BJ (cell line): ENCODE measurements around the gene FCN1. TPM values are rescaled to one million over a fixed set of nuclear protein-coding genes. Genes with fewer than 3 reads are reported as not detected.

Experiments
- CTCF ChIA-PET: fragments of 350-600 bp; formaldehyde crosslinking; extraction: SDS; loops from one replicate; lab custom pipeline; 2021; ENCODE audit warnings: antibody characterized with exemption, inconsistent platforms; lab: Yijun Ruan, JAX
- POLR2A ChIA-PET: fragments of 300-600 bp; sonication (Branson Sonifier 250); formaldehyde crosslinking; extraction: SDS; loops from one replicate; lab custom pipeline; 2021; ENCODE audit warnings: antibody characterized with exemption; lab: Charles Lee
- DNase-seq: peaks from one replicate; pipeline ENCODE4 v3.0.0-alpha.2; 2011; ENCODE audit warnings: low read depth
- H3K27me3 ChIP-seq: 2 replicates; pipeline ENCODE4 v1.6.0; 2011; ENCODE audit warnings: low read length; ENCODE audit not compliant: control insufficient read depth, insufficient read depth
- H3K36me3 ChIP-seq: 2 replicates; pipeline ENCODE4 v1.5.1; 2011; ENCODE audit warnings: low read length; ENCODE audit not compliant: control insufficient read depth, insufficient read depth
- H3K4me3 ChIP-seq: 2 replicates; pipeline ENCODE4 v1.5.1; 2011; ENCODE audit warnings: low read depth, mild to moderate bottlenecking, control low read depth, low read length
- polyA plus RNA-seq: library from polyadenylated mRNA; depleted of rRNA; stranded (reverse); fragments of >200 nt; gene quantifications from 2 replicates; pipeline ENCODE4 v1.2.3, GENCODE V29; 2011
- TF ChIP-seq, protein P1 (sequence below): IDR thresholded peaks from 2 replicates; pipeline ENCODE4 v1.5.1; 2011; ENCODE audit warnings: low read depth, mild to moderate bottlenecking, control low read depth, inconsistent platforms, low read length, moderate library complexity; ENCODE audit not compliant: insufficient read depth

Gene FCN1
- polyA plus RNA-seq, 1 experiment, result not detected

DNA sequence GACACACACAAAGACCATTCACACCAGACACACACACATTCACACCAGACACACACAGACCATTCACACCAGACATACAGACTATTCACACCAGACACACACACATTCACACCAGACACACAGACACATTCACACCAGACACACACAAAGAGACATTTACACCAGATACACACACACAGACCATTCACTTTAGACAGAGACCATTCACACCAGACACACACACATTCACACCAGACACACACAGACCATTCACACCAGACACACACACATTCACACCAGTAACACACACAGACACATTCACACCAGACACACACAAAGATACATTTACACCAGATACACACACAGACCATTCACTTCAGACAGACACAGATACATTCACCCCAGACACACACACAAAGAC lies 29.0 kb upstream of the FCN1 start:
- no peaks in the 10 kb centered on the region; the same call in 1 of the 2 replicates for H3K27me3 ChIP-seq
- ChIA-PET POLR2A (no interaction called here), CTCF (interaction anchor here (0.9 kb wide), 1 partner anchor 12 kb away, joined by 3 read pairs; no protein-coding TSS in a partner anchor)
- H3K36me3 ChIP-seq, result no peaks in the 10 kb centered on the region
- no peak overlapping the region for H3K4me3 ChIP-seq
- no peak for DNase-seq
- TF ChIP-seq, protein P1, sequence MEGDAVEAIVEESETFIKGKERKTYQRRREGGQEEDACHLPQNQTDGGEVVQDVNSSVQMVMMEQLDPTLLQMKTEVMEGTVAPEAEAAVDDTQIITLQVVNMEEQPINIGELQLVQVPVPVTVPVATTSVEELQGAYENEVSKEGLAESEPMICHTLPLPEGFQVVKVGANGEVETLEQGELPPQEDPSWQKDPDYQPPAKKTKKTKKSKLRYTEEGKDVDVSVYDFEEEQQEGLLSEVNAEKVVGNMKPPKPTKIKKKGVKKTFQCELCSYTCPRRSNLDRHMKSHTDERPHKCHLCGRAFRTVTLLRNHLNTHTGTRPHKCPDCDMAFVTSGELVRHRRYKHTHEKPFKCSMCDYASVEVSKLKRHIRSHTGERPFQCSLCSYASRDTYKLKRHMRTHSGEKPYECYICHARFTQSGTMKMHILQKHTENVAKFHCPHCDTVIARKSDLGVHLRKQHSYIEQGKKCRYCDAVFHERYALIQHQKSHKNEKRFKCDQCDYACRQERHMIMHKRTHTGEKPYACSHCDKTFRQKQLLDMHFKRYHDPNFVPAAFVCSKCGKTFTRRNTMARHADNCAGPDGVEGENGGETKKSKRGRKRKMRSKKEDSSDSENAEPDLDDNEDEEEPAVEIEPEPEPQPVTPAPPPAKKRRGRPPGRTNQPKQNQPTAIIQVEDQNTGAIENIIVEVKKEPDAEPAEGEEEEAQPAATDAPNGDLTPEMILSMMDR, result no peak

DNA sequence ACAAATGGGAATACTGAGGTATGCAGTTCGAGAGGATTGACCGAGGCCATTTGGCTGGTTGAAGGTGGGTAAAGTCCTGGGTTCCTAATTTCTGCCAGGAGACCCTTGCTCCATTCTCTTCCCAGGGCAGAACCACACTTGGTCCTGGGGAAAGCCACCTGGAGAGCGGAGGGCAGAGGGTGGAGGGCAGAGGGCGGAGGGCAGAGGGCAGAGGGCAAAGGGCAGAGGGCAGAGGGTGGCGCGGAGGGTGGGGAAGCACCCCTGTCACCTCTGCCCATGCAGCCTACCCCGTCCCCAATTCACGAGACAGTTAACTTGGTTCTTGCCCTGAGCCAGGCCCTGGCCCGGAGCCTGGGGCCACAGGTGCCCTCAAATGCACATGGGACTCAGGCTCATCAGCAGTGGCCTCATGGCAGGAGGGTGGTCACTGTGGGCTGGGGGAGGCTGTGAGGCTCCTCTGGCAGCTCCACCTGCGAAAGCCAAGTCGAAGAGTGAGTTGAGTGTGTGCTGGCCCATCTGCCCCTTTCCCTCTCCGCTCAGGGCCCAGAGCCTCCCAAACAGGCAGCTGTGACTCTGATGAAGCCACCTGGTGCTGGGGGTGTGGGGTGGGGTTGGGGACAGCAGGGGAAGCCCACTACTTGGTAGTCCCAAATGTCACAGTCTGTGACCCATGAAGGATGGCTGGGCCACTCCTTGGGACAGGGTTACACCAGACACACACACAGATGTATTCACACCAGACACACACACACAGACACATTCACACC lies 28.0 kb upstream of the FCN1 start:
- H3K4me3 ChIP-seq, result no peak overlapping the region
- ChIA-PET CTCF (no interaction called here), POLR2A (no interaction called here)
- H3K36me3 ChIP-seq, result no peaks in the 10 kb centered on the region
- no peak for DNase-seq
- no peaks in the 10 kb centered on the region; the same call in 1 of the 2 replicates for H3K27me3 ChIP-seq
- TF ChIP-seq, protein P1, result no peak

DNA sequence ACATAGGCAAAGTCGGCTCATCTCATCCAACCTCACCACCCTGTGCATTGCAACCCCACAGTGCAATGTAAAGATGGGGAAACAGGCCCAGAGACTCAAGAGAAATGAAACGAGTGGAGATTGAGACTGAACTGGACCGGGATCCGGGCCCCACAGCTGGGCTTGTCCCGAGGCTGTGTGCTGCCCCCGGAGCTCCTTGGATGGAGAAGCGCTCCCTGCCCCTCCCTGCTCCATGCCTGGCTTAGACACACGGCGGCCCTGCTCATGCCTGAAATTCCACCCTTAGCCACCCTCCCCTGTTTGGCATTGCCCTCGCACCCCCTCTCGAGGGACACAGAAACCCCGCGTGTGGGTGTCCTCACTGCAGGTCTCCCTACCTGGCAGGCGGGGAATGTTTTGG lies 27.2 kb upstream of the FCN1 start:
- TF ChIP-seq, protein P1, result no peak
- ChIA-PET POLR2A (no interaction called here), CTCF (no interaction called here)
- no peak for DNase-seq
- no peaks in the 10 kb centered on the region for H3K36me3 ChIP-seq
- H3K4me3 ChIP-seq, result no peak overlapping the region
- no peaks in the 10 kb centered on the region; the same call in none of the 2 replicates for H3K27me3 ChIP-seq

- Histone ChIP-seq H3K4me3 (no peak overlapping the region), H3K36me3 (no peaks in the 10 kb centered on the region), H3K27me3 (no peaks in the 10 kb centered on the region; the same call in none of the 2 replicates)
- POLR2A ChIA-PET, result no interaction called here
- TF ChIP-seq, protein P1, result no peak
- no peak for DNase-seq
- CTCF ChIA-PET, result no interaction called here
Measured at GRCh38 chr9:134944351-134944802, 26.7 kb upstream of the FCN1 start.

DNA sequence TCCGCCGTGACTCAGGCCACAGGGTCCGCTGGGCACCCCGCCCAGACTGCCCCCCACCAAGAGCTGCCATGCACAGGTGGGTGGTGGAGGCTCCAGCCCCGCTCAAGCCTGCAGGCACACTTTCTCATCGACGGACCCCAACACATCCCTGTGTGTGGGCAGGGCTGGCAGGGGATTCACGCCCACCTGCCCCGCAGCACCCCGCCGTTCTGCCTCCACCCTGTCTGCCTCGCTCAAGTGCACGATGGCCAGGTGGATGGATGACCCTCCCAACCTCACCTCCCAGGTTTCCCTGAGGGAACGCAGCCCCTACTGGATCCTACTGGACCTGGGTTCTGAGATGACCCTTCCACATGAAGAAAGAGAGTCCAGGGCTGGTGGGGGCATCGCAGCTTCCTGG lies 26.1 kb upstream of the FCN1 start:
- CTCF ChIA-PET, result no interaction called here
- TF ChIP-seq, protein P1, result no peak
- no peak for DNase-seq
- Histone ChIP-seq H3K4me3 (no peak overlapping the region), H3K36me3 (no peaks in the 10 kb centered on the region), H3K27me3 (no peaks in the 10 kb centered on the region; the same call in none of the 2 replicates)
- POLR2A ChIA-PET, result no interaction called here
